ENCODE measurements around the gene EP300. TPM values are rescaled to one million over a fixed set of nuclear protein-coding genes. Genes with fewer than 3 reads are reported as not detected.
"Not testable (repeated sequence)": the region's sequence is repeated elsewhere in the genome, so short reads cannot be mapped to it uniquely, and the experiment has no call there.

Gene EP300
- total RNA-seq = 100 to 1,000 TPM in 1 of 4 donors, 10 to 100 TPM in 3; 50.5 to 111 (median 77.7) TPM

DNA sequence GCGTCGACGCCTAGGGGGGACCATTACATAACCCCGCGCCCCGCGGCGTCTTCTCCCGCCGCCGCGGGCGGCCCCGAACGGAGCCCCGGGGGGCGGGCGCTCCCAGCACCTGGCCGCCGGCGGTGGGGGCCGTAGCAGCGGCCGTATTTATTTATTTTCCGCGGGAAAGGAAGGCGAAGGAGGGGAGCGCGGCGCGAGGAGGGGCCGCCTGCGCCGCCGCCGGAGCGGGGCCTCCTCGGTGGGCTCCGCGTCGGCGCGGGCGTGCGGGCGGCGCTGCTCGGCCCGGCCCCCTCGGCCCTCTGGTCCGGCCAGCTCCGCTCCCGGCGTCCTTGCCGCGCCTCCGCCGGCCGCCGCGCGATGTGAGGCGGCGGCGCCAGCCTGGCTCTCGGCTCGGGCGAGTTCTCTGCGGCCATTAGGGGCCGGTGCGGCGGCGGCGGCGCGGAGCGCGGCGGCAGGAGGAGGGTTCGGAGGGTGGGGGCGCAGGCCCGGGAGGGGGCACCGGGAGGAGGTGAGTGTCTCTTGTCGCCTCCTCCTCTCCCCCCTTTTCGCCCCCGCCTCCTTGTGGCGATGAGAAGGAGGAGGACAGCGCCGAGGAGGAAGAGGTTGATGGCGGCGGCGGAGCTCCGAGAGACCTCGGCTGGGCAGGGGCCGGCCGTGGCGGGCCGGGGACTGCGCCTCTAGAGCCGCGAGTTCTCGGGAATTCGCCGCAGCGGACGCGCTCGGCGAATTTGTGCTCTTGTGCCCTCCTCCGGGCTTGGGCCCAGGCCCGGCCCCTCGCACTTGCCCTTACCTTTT is at the start of gene EP300:
Gene EP300 (plus strand): TSS at position 570 of the 795 bp plus-strand sequence. CDS start 413 bp downstream, outside the sequence.
- Histone ChIP-seq H3K9me3 (no peaks in the 10 kb centered on the region), H3K4me1 (peaks cover 40 to 48% (median 42%) of the 10 kb centered on the region in 4 donors), H3K36me3 (no peaks in the 10 kb centered on the region), H3K27ac (replicated peaks in 1 of 4) (peak within 1 kb of the TSS; percentile 100), H3K4me3 (peak within 1 kb of the TSS; percentile 96 to 100 (median 100)), H3K27me3 (no peaks in the 10 kb centered on the region)
- 0% methylated on average over 28 of the region's 112 CpGs for WGBS
- intact Hi-C loops (cut with DNase I) = no loop called here
- peak; percentile 96 for DNase-seq (ENCODE audit: extremely low spot score)
- no peak for TF ChIP-seq EP300 (IDR thresholded peaks at IDR 0.05)
- TF ChIP-seq, protein P1, sequence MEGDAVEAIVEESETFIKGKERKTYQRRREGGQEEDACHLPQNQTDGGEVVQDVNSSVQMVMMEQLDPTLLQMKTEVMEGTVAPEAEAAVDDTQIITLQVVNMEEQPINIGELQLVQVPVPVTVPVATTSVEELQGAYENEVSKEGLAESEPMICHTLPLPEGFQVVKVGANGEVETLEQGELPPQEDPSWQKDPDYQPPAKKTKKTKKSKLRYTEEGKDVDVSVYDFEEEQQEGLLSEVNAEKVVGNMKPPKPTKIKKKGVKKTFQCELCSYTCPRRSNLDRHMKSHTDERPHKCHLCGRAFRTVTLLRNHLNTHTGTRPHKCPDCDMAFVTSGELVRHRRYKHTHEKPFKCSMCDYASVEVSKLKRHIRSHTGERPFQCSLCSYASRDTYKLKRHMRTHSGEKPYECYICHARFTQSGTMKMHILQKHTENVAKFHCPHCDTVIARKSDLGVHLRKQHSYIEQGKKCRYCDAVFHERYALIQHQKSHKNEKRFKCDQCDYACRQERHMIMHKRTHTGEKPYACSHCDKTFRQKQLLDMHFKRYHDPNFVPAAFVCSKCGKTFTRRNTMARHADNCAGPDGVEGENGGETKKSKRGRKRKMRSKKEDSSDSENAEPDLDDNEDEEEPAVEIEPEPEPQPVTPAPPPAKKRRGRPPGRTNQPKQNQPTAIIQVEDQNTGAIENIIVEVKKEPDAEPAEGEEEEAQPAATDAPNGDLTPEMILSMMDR (IDR thresholded peaks at IDR 0.05) = peak; percentile 9 to 37 (median 21)
- TF ChIP-seq POLR2A (IDR thresholded peaks at IDR 0.05; ENCODE audit: low read depth) = peak; percentile 57
- peak; percentile 84 for TF ChIP-seq POLR2AphosphoS5 (IDR thresholded peaks at IDR 0.05)

DNA sequence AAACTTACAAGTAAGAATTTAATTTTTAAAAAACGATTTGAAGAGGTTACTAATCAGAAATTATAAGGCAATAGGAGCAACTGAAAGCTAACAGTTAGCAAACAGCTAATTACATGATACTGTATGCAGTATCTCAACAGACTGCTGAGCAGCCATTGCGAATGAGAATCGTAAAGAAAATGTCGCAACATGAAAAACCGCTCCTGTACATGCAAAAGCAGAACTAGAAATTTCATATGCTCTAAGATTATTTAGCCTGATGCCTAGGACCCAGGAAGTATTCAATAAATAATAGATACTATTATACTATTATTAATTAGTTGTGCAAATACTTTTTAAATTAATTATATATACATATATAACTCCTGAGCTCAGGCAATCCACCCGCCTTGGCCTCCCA is 48.7 kb upstream of the EP300 start:
- intact Hi-C loops (cut with DNase I) = no loop called here
- Histone ChIP-seq H3K27me3 (no peaks in the 10 kb centered on the region), H3K9me3 (no peaks in the 10 kb centered on the region), H3K4me3 (no peak overlapping the region), H3K36me3 (no peaks in the 10 kb centered on the region), H3K4me1 (peaks cover 0 to 8% (median 7%) of the 10 kb centered on the region in 4 donors), H3K27ac (replicated peaks in 1 of 4) (no peak overlapping the region)
- WGBS = 81% methylated on average over 6 of the region's 6 CpGs
- DNase-seq (ENCODE audit: extremely low spot score) = no peak
- TF ChIP-seq EP300 (IDR thresholded peaks at IDR 0.05) (no peak), POLR2AphosphoS5 (IDR thresholded peaks at IDR 0.05) (no peak), POLR2A (IDR thresholded peaks at IDR 0.05; ENCODE audit: low read depth) (no peak)
- TF ChIP-seq, protein P1 (IDR thresholded peaks at IDR 0.05) = no peak

GRCh38 chr22:41045575-41045974 is 46.8 kb upstream of the EP300 start:
- H3K36me3 ChIP-seq; H3K9me3 ChIP-seq; intact Hi-C loops (cut with DNase I); H3K27me3 ChIP-seq; DNase-seq (ENCODE audit: extremely low spot score); H3K27ac ChIP-seq (replicated peaks in 1 of 4); H3K4me3 ChIP-seq: not testable (repeated sequence)
- peaks cover 6 to 17% (median 15%) of the 10 kb centered on the region in 4 donors for H3K4me1 ChIP-seq
- 88% methylated on average over 12 of the region's 12 CpGs for WGBS

- no peaks in the 10 kb centered on the region for H3K9me3 ChIP-seq
- TF ChIP-seq, protein P1 (IDR thresholded peaks at IDR 0.05) = no peak
- no peak for TF ChIP-seq EP300 (IDR thresholded peaks at IDR 0.05)
- TF ChIP-seq POLR2AphosphoS5 (IDR thresholded peaks at IDR 0.05) = no peak
- no peak for TF ChIP-seq POLR2A (IDR thresholded peaks at IDR 0.05; ENCODE audit: low read depth)
- peaks cover 6 to 17% (median 15%) of the 10 kb centered on the region in 4 donors for H3K4me1 ChIP-seq
- H3K36me3 ChIP-seq = no peaks in the 10 kb centered on the region
- intact Hi-C loops (cut with DNase I) = no loop called here
- no peaks in the 10 kb centered on the region for H3K27me3 ChIP-seq
- H3K27ac ChIP-seq (replicated peaks in 1 of 4) = peak overlapping the region in 2 of 4 donors; percentile 55 to 67
- DNase-seq (ENCODE audit: extremely low spot score) = no peak
- WGBS = 98% methylated on average over 3 of the region's 3 CpGs
- no peak overlapping the region for H3K4me3 ChIP-seq
Observed at GRCh38 chr22:41047801-41048211, 44.6 kb upstream of the EP300 start.

DNA sequence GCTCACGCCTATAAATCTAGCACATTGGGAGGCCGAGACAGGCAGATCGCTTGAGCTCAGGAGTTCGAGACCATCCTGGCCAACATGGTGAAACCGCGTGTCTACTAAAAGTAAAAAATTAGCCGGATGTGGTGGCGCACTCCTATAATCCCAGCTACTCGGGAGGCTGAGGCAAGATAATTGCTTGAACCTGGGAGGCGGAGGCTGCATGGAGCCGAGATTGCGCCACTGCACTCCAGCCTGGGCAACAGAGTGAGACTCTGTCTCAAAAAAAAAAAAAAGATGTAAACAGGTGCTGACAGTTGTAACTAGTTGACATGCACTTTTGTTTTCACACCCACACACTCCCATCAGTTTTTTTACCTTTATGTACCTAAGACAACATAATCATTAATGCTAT is 44.0 kb upstream of the EP300 start:
- intact Hi-C loops (cut with DNase I); H3K9me3 ChIP-seq; H3K36me3 ChIP-seq; DNase-seq (ENCODE audit: extremely low spot score); H3K27me3 ChIP-seq: not testable (repeated sequence)
- H3K4me3 ChIP-seq = peak overlapping the region; percentile 34 to 47 (median 44)
- H3K4me1 ChIP-seq = peaks cover 6 to 17% (median 15%) of the 10 kb centered on the region in 4 donors
- WGBS = 94% methylated on average over 12 of the region's 12 CpGs
- H3K27ac ChIP-seq (replicated peaks in 1 of 4) = peak overlapping the region; percentile 55 to 67 (median 64)

Data from esophagus muscularis mucosa (tissue), 4 donors.